SK-N-SH (cell line): ENCODE data around the gene FAM168A.

Experiments
- EZH2phosphoT487 ChIP-seq: fragments of 200-600 bp; sonication (generic); IDR thresholded peaks from 2 replicates; pipeline ENCODE4 v1.6.1; 2017; ENCODE audit warnings: low read depth, mixed run types, mild to moderate bottlenecking, antibody characterized with exemption, moderate library complexity, borderline replicate concordance
- MAX ChIP-seq: IDR thresholded peaks from 2 replicates; pipeline ENCODE4 v1.4.0; 2012; ENCODE audit warnings: low read depth
- POLR2AphosphoS5 ChIP-seq: IDR thresholded peaks from 2 replicates; pipeline ENCODE4 v1.6.1; 2012; ENCODE audit warnings: low read depth, low read length
- RCOR1 ChIP-seq: fragments of 150-350 bp; IDR thresholded peaks from 2 replicates; pipeline ENCODE4 v1.6.1; 2017; ENCODE audit warnings: antibody characterized with exemption, low read length
- REST ChIP-seq: IDR thresholded peaks from 2 replicates; pipeline ENCODE4 v1.6.1; 2012; ENCODE audit warnings: mild to moderate bottlenecking, low read depth, low read length, moderate library complexity
- RFX5 ChIP-seq: IDR thresholded peaks from 2 replicates; pipeline ENCODE4 v1.6.1; 2012; ENCODE audit warnings: mild to moderate bottlenecking, improper control_type of control experiment, low read length
- SMC3 ChIP-seq: IDR thresholded peaks from 2 replicates; pipeline ENCODE4 v1.6.1; 2012; ENCODE audit warnings: low read depth, low read length, improper control_type of control experiment
- TF ChIP-seq, protein P1 (sequence below): fragments of 200-600 bp; sonication (generic); IDR thresholded peaks from 2 replicates; pipeline ENCODE4 v1.6.1; 2017; ENCODE audit warnings: antibody characterized with exemption, mild to moderate bottlenecking, moderate library complexity

DNA sequence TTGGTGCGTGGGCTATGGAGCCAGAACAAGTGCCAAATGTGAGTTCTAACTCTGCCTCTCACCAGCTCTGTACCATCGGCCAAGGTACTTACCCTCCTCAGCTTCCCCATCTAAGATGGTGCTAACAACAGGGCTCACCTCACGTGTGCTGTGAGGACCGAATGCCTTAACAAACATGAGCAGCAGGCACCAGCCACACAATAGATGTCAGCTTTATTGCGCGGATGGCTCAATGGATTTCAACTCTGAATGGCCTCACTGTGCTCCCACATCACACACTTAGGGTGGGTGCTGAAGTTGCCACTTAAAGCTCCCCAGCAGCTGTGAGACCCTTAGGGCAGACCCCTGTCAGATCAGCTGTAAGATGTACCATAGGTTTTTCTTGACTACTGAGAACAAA lies 197.6 kb downstream of the FAM168A start:
- TF ChIP-seq, protein P1, sequence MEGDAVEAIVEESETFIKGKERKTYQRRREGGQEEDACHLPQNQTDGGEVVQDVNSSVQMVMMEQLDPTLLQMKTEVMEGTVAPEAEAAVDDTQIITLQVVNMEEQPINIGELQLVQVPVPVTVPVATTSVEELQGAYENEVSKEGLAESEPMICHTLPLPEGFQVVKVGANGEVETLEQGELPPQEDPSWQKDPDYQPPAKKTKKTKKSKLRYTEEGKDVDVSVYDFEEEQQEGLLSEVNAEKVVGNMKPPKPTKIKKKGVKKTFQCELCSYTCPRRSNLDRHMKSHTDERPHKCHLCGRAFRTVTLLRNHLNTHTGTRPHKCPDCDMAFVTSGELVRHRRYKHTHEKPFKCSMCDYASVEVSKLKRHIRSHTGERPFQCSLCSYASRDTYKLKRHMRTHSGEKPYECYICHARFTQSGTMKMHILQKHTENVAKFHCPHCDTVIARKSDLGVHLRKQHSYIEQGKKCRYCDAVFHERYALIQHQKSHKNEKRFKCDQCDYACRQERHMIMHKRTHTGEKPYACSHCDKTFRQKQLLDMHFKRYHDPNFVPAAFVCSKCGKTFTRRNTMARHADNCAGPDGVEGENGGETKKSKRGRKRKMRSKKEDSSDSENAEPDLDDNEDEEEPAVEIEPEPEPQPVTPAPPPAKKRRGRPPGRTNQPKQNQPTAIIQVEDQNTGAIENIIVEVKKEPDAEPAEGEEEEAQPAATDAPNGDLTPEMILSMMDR, result no peak
- no peak for TF ChIP-seq POLR2AphosphoS5
- no peak for TF ChIP-seq MAX
- TF ChIP-seq REST, result no peak
- no peak for TF ChIP-seq EZH2phosphoT487
- no peak for TF ChIP-seq RFX5
- no peak for TF ChIP-seq SMC3
- no peak for TF ChIP-seq RCOR1
